GM21390 (cell line): ENCODE measurements around the gene BCAS1.
A peak's percentile ranks its signal among the peaks of the same experiment; 100 is the strongest.

Source experiments
- ATAC-seq: cut with Tn5 transposase; IDR thresholded peaks from one replicate; pipeline ENCODE4 v1.9.1; 2021; ENCODE audit not compliant: unreplicated experiment

Gene BCAS1

GRCh38 chr20:53948383-53949318, 121.7 kb downstream of the BCAS1 start:
- peak; percentile 35 for ATAC-seq

GRCh38 chr20:53947501-53948195, 122.7 kb downstream of the BCAS1 start:
- no peak for ATAC-seq

DNA sequence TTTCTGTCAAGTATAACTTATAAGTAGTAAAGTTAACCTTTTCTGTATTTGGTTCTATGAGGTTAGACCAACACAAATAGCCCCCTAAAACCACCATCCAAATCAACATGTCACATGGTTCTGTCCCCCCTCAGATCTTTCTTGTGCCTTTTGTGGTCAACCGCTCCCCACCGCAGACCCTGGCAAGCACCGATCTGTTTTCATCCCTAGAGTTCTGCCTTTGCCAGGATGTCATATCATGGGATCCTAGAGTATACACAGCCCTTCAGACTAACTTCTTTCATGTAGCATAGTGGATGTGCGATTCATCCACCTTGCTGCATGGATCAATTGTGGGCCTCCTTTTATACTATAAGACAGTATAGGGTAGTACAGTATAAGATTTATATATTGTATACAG, 124.3 kb downstream of the BCAS1 start:
- no peak for ATAC-seq

GRCh38 chr20:53945478-53945877, 124.9 kb downstream of the BCAS1 start:
- ATAC-seq = no peak

GRCh38 chr20:53944796-53945195, 125.6 kb downstream of the BCAS1 start:
- ATAC-seq = no peak

GRCh38 chr20:53943522-53944291, 126.7 kb downstream of the BCAS1 start:
- ATAC-seq = no peak

DNA sequence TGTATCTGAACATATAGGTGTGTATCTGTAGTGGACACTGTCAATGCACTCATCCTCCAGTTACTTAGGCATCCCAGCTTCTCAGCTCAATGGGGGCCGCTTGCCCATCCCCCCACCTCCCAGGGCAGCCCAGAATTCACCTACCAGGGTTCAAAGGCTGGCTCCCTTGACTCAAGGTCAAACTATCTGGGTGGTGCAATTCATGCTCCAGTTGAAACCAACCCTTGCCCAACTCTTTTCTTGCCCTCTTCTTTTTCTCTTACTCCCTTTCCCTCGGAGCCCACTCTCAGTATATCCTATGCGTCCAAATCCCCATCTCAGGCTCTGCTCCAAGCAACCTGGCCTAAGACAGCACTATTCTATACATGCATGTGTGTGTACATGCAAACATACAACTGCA, 127.4 kb downstream of the BCAS1 start:
- ATAC-seq = no peak

- ATAC-seq = no peak
Measured at GRCh38 chr20:53942472-53942816, 128.0 kb downstream of the BCAS1 start.

DNA sequence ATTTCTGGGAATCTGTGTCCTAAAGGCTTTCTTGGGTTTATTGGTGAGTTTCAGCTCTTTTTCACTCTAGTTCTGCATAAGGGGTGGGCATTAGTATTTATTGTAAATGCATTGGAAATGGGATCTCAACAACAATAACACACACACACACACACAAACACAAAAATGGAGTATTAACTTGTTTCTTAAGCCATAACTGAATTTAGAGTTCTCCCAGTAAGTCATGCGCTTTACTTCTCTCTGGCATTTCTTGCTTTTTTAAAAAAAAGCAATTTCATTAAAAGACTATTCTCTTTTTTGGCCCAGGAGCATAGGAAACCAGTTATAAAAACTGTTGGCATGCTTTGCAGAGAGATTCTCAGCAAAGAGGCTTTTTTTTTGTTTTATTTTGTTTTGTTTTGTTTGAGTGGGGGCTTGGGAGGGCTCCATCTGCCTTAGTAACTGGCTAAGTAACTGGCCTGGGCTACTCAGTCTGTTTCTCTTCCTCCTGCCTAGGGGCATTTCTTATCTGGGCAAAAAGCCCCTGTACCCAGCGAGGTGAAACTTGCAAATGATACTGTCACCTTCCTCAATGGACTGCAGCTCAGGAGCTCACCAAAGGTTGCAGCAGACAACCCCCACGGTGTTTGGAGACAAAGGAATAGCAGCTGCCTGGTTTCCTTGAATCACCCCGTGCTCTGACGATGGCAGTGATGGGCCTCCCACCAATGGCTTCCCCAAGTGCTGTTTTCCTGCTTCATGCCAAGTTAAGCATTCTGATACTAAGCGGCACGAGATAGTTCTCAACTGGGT, 128.5 kb downstream of the BCAS1 start:
- peak; percentile 44 for ATAC-seq

GRCh38 chr20:53940907-53941545, 129.4 kb downstream of the BCAS1 start:
- ATAC-seq = no peak

- ATAC-seq = no peak
Measured at GRCh38 chr20:53940360-53940702, 130.1 kb downstream of the BCAS1 start.

GRCh38 chr20:53939572-53940359, 130.6 kb downstream of the BCAS1 start:
- ATAC-seq = peak; percentile 67

DNA sequence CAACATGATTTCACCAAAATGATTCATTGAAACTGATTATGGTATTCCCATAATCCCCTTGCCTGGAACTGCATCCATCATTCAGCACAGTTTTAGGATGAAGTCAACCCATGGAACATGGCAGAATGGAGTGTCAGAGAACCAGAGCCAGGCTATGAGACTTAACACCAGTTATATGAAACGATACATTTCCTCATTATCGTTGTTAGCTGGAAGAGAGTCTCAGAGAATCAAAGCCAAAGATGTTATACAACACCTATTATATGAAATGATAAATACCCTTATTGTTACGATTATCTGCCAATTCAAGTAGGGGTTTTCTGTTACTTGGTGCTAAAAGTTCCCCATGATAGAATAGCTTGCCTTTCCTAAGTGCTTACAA, 131.2 kb downstream of the BCAS1 start:
- no peak for ATAC-seq

DNA sequence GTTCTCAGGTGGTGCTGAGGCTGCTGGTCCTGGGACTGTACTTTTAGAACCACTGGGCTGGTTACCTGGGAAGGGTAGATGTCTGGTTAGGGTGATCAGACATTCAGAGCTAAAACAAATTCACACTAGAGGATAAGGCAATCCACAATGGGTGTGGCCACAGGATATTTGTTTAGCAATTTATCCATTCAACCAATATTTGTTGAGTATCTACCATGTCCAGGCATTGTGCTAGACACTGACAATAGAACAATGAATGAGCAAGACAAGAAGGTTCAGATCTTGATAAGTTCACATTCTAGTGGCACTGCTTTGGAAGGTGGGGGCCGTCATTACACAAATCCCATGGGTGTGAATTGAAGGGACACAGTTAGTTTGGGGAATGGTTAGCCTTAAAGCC, 131.7 kb downstream of the BCAS1 start:
- no peak for ATAC-seq

DNA sequence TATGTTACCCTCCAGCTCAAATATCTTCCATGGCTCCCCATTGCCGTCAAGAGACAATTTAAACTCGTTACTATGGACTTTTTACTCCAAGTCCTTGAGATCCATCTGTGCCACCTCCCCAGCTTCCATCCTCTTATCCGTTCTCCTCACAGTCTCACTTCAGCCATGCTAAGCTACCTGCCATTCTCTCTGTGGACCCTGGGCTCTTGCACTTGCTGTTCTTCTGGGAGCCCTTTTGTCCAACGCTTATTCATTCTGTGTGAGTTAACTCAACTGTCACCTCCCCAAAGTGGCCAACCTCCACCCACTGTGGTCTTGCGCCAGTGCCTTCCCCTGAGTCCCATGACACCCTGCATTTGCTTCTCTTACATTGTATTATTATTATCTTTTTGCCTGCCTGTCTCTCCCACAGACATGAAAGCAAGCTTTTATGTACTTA, 132.4 kb downstream of the BCAS1 start:
- no peak for ATAC-seq

DNA sequence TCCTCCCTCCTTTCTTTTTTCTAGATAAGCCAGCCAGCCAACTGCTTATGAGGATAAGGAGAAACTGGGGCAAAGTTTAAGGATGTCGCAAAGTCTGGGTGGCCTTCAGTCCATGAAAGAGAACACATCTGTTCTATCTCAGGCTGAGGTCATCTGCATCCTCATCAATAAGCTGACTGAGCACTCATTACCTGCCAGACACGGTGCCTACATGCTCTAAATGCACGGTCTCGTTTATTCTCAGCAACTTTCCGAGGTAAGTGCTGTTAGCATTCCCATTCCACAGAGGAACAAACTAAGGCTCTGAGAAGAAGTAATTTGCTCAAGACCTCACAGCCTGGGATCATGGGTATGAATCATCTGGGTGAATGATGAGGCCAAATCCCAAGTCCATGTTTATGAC, 133.1 kb downstream of the BCAS1 start:
- ATAC-seq = no peak

DNA sequence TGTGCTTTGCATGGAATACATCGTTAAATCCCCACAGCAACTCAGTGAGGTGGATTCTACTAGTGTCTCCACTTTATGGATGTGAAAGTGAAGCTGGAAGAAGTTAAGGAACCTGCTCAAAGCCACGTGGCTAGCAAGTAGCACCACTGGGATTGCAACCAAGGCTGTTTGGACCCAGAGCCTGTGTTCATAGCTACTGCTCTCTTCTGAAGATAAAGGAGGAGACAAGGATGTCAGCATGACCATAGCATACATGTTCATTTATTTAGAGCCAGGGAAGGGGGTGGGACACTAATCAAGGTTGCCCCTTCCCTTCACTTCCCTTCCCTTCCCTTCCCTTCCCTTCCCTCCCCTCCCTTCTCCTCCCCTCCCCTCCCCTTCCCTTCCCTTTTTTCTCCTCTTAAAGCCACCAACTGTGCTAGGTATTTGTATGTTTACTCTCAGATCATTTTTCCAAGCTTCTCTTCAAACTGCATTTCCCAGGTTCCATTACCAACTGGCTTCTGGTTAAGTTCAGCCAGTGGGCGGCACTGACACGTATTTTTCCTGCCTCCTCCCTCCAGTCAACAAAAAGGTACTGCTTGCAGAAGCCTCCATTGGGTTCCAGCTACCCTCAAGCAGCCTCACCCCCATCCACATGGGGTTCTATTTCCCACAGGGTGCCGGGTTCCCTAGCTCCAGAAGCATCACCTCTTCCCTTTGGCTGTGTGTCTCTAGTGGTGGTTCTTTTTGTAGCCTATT, 134.9 kb downstream of the BCAS1 start:
- no peak for ATAC-seq

DNA sequence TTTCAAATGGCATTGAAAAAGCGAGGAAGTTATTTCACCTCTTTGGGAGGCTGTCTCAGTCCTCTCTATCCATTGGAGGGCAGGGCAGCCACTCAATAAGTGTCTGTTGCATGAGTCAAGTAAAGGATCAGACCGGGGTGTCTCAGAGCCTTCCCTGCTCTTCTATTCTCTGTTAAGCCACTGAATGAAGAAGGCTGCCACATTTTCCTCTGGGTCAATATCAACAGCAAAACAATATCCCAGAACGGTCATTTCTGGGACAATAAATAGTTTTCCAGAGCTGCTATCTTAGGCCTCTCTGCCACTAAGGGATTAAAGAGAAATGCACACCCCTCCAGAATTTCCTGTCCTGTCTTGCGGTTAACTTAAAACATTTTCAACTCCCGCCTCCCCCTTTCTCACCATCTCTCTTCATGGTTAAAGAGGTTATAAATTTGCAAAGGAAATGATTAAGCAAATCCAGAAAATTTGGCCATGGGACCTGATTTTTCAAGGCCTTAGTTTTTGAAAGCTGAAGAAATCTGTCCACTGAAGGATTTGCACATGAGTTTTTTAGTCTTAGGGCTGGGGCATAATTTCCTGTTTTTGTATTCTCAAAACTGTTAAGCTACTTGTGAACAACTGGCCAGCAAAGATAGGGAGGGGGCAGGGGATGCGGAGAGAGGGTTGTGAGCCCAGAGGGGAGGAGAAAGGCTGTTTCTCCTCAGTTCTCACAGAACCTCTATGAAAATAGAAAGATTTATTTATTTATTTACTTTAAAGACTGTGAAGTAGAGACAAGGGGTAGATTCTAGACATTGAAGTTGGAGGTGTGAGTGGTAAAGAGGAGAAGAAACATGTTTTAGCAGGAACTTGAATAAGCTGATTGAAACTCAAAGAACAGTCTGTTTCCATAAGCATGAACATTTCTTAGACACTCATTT, 135.7 kb downstream of the BCAS1 start:
- peak; percentile 31 for ATAC-seq
